Measurements from ENCODE around the gene COX7A2. TPM values are rescaled to one million over a fixed set of nuclear protein-coding genes. Genes with fewer than 3 reads are reported as not detected.

COX7A2 gene
- total RNA-seq, 1 experiment from 2014 or later = 600 TPM

GRCh38 chr6:75282706-75283105 lies 39.1 kb upstream of the COX7A2 start:
- Histone ChIP-seq H3K9me3 (ENCODE audit: control insufficient read depth in 1 of 2, insufficient read depth in 1 of 2, low read depth in 1 of 2, low read length in 2 of 2) (no peaks in the 10 kb centered on the region), H3K27me3 (ENCODE audit: insufficient read depth, low read length) (no peaks in the 10 kb centered on the region), H4K20me1 (ENCODE audit: insufficient read depth) (no peaks in the 10 kb centered on the region), H3K4me2 (ENCODE audit: low read length) (peak overlapping the region; percentile 90), H3K27ac (ENCODE audit: low read depth, low read length) (no peak overlapping the region), H3K4me1 (ENCODE audit: control insufficient read depth in 1 of 2, insufficient read depth in 2 of 2, low read length in 2 of 2) (peaks cover 6 to 19% of the 10 kb centered on the region in 2 experiments; a peak in 3 of 4 replicates), H2AFZ (ENCODE audit: low read depth, low read length, poor library complexity, severe bottlenecking) (no peak overlapping the region), H3K9me2 (ENCODE audit: insufficient read depth) (no peaks in the 10 kb centered on the region), H3K9ac (ENCODE audit: low read length) (no peak overlapping the region), H3K79me2 (ENCODE audit: insufficient read depth, low read length) (peaks cover 76% of the 10 kb centered on the region), H3K4me3 (replicated peaks in 1 of 2; ENCODE audit: low read depth in 1 of 2, low read length in 2 of 2) (no peak overlapping the region; a peak in 1 of 4 replicates), H3K36me3 (ENCODE audit: control insufficient read depth in 1 of 2, insufficient read depth in 2 of 2, low read length in 2 of 2) (no peaks in the 10 kb centered on the region)
- no peak for TF ChIP-seq YY1 (IDR thresholded peaks at IDR 0.05; ENCODE audit: extremely low read depth, insufficient replicate concordance, low read depth, low read length)
- TF ChIP-seq MAX (IDR thresholded peaks at IDR 0.05) = no peak
- no peak for TF ChIP-seq CEBPB (IDR thresholded peaks at IDR 0.05; ENCODE audit: low read depth)
- no peak for TF ChIP-seq EGR1 (IDR thresholded peaks at IDR 0.05; ENCODE audit: low read depth)
- no peak for TF ChIP-seq POLR2A (IDR thresholded peaks at IDR 0.05; ENCODE audit: borderline replicate concordance, extremely low read depth, insufficient read depth, insufficient read length)
- no peak for TF ChIP-seq ZBTB33 (IDR thresholded peaks at IDR 0.05; ENCODE audit: extremely low read depth, insufficient replicate concordance, low read length)
- no peak for TF ChIP-seq CBX3 (IDR thresholded peaks at IDR 0.05; ENCODE audit: low read depth)
- ChIA-PET POLR2A (no interaction called here), RAD21 (ENCODE audit: low non-redundant PET in 1 of 2, low total read pairs in 2 of 2, uncharacterized antibody in 2 of 2, unreplicated experiment in 2 of 2) (no interaction called here), CTCF (no interaction called here)
- ATAC-seq (no peak), DNase-seq (ENCODE audit: low read depth, low spot score) (no peak)
- no TSS peak for BruUV-seq (replicated peaks)
- intact Hi-C loops (cut with micrococcal nuclease) = no loop called here

GRCh38 chr6:75281653-75282052 lies 38.1 kb upstream of the COX7A2 start:
- peaks cover 6 to 19% of the 10 kb centered on the region in 2 experiments; a peak in 3 of 4 replicates for H3K4me1 ChIP-seq (ENCODE audit: control insufficient read depth in 1 of 2, insufficient read depth in 2 of 2, low read length in 2 of 2)
- TF ChIP-seq CTCF (IDR thresholded peaks at IDR 0.05 in 2 of 3, conservative IDR thresholded peaks at IDR 0.05 in 1 of 3; ENCODE audit: borderline replicate concordance in 1 of 3, insufficient read depth in 1 of 3, low read depth in 2 of 3, low read length in 2 of 3) = no peak
- H3K9me2 ChIP-seq (ENCODE audit: insufficient read depth) = no peaks in the 10 kb centered on the region
- DNase-seq (ENCODE audit: low read depth, low spot score) = no peak
- CTCF ChIA-PET = no interaction called here
- no peak overlapping the region for H3K27ac ChIP-seq (ENCODE audit: low read depth, low read length)
- peaks cover 86% of the 10 kb centered on the region for H3K79me2 ChIP-seq (ENCODE audit: insufficient read depth, low read length)
- RAD21 ChIA-PET (ENCODE audit: low non-redundant PET in 1 of 2, low total read pairs in 2 of 2, uncharacterized antibody in 2 of 2, unreplicated experiment in 2 of 2) = no interaction called here
- intact Hi-C loops (cut with micrococcal nuclease) = no loop called here
- no peak overlapping the region for H2AFZ ChIP-seq (ENCODE audit: low read depth, low read length, poor library complexity, severe bottlenecking)
- H3K9me3 ChIP-seq (ENCODE audit: control insufficient read depth in 1 of 2, insufficient read depth in 1 of 2, low read depth in 1 of 2, low read length in 2 of 2) = no peaks in the 10 kb centered on the region
- no peak overlapping the region for H3K4me3 ChIP-seq (replicated peaks in 1 of 2; ENCODE audit: low read depth in 1 of 2, low read length in 2 of 2)
- ATAC-seq = no peak
- BruUV-seq (replicated peaks) = no TSS peak
- no peaks in the 10 kb centered on the region for H4K20me1 ChIP-seq (ENCODE audit: insufficient read depth)
- POLR2A ChIA-PET = no interaction called here
- H3K4me2 ChIP-seq (ENCODE audit: low read length) = no peak overlapping the region
- no peaks in the 10 kb centered on the region for H3K36me3 ChIP-seq (ENCODE audit: control insufficient read depth in 1 of 2, insufficient read depth in 2 of 2, low read length in 2 of 2)
- H3K9ac ChIP-seq (ENCODE audit: low read length) = no peak overlapping the region
- H3K27me3 ChIP-seq (ENCODE audit: insufficient read depth, low read length) = no peaks in the 10 kb centered on the region
